Measurements from ENCODE around the gene SH2B3. TPM values are rescaled to one million over a fixed set of nuclear protein-coding genes. Genes with fewer than 3 reads are reported as not detected.
"Not testable (repeated sequence)": the region's sequence is repeated elsewhere in the genome, so short reads cannot be mapped to it uniquely, and the experiment has no call there.

SH2B3 gene
- total and polyA plus RNA-seq, 2 experiments from 2014 or later = 5.5 to 11.6 TPM

DNA sequence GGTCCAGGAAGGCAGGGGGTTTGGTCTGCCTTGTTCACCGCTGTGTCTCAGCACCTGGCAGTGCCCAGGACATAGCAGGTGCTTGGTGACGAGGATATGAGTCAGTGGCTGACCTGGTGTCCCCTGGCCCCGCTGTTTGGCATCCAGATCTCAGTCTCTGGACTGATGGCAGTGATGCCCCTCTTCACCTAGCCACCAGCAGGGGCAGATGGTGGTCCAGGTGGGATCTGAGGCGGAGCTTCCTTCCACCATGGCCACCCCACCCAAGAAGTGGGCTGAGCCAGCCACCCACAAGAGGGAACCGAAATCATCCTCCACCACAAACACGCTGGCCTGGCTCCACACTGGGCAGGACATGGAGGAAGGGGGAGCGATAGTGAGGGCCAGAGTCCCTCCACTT is 16.1 kb upstream of the SH2B3 start:
- Histone ChIP-seq H3K4me3 (no peak overlapping the region), H3K27ac (no peak overlapping the region), H3K4me1 (ENCODE audit: low read depth) (no peaks in the 10 kb centered on the region), H3K9me3 (ENCODE audit: low read depth) (no peaks in the 10 kb centered on the region), H3K36me3 (no peaks in the 10 kb centered on the region), H3K27me3 (no peaks in the 10 kb centered on the region)
- TF ChIP-seq, protein P1, sequence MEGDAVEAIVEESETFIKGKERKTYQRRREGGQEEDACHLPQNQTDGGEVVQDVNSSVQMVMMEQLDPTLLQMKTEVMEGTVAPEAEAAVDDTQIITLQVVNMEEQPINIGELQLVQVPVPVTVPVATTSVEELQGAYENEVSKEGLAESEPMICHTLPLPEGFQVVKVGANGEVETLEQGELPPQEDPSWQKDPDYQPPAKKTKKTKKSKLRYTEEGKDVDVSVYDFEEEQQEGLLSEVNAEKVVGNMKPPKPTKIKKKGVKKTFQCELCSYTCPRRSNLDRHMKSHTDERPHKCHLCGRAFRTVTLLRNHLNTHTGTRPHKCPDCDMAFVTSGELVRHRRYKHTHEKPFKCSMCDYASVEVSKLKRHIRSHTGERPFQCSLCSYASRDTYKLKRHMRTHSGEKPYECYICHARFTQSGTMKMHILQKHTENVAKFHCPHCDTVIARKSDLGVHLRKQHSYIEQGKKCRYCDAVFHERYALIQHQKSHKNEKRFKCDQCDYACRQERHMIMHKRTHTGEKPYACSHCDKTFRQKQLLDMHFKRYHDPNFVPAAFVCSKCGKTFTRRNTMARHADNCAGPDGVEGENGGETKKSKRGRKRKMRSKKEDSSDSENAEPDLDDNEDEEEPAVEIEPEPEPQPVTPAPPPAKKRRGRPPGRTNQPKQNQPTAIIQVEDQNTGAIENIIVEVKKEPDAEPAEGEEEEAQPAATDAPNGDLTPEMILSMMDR (IDR thresholded peaks at IDR 0.05; ENCODE audit: low read depth, low read length) = no peak
- no peak for DNase-seq (ENCODE audit: low read depth in 1 of 2, low spot score in 1 of 2)

DNA sequence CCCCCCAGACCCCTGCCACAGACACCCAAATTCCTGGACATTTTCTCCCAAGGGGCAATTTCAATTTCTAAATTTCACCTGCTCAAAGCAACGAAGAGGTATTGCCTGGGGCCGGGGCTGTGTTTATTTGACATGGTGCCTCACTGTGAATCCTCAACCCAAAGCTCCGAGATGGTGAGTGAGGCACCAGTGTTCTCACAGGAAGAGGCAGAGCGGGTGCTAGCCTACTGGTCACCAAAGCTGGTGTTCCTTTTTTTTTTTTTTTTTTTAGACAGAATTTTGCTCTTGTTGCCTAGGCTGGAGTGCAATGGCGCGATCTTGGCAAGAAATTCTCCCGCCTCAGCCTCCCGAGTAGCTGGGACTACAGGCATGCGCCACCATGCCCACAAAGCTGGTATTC is 14.8 kb upstream of the SH2B3 start:
- TF ChIP-seq, protein P1 (IDR thresholded peaks at IDR 0.05; ENCODE audit: low read depth, low read length) = no peak
- H3K4me3 ChIP-seq = no peak overlapping the region
- no peaks in the 10 kb centered on the region for H3K4me1 ChIP-seq (ENCODE audit: low read depth)
- DNase-seq (ENCODE audit: low read depth in 1 of 2, low spot score in 1 of 2) = no peak
- no peak overlapping the region for H3K27ac ChIP-seq
- no peaks in the 10 kb centered on the region for H3K9me3 ChIP-seq (ENCODE audit: low read depth)
- no peaks in the 10 kb centered on the region for H3K36me3 ChIP-seq
- no peaks in the 10 kb centered on the region for H3K27me3 ChIP-seq

GRCh38 chr12:111393700-111394300 is 11.9 kb upstream of the SH2B3 start:
- no peaks in the 10 kb centered on the region for H3K4me1 ChIP-seq (ENCODE audit: low read depth)
- H3K9me3 ChIP-seq (ENCODE audit: low read depth) = no peaks in the 10 kb centered on the region
- H3K4me3 ChIP-seq = no peak overlapping the region
- H3K27me3 ChIP-seq = no peaks in the 10 kb centered on the region
- TF ChIP-seq, protein P1 (IDR thresholded peaks at IDR 0.05; ENCODE audit: low read depth, low read length) = no peak
- no peak overlapping the region for H3K27ac ChIP-seq
- no peak for DNase-seq (ENCODE audit: low read depth in 1 of 2, low spot score in 1 of 2)
- H3K36me3 ChIP-seq = no peaks in the 10 kb centered on the region

DNA sequence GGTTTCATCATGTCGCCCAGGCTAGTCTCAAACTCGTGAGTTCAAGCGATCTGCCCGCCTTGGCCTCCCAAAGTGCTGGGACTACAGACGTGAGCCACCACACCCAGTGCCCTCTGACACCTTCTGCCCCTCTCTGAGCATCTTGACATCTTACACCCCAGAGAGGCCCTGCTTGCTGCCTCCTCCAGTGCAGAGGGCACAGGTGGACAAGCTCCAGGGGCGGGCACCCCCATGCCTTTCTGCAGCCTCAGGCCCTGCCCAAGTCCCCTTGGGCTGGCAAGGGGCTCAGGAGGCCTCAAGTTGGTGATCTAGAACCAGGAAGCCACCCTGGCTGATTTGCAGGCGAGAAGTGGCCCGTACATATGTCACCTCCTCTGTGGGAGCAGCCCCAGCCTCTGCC is 11.2 kb upstream of the SH2B3 start:
- DNase-seq (ENCODE audit: low read depth in 1 of 2, low spot score in 1 of 2) = no peak
- H3K4me1 ChIP-seq (ENCODE audit: low read depth) = no peaks in the 10 kb centered on the region

DNA sequence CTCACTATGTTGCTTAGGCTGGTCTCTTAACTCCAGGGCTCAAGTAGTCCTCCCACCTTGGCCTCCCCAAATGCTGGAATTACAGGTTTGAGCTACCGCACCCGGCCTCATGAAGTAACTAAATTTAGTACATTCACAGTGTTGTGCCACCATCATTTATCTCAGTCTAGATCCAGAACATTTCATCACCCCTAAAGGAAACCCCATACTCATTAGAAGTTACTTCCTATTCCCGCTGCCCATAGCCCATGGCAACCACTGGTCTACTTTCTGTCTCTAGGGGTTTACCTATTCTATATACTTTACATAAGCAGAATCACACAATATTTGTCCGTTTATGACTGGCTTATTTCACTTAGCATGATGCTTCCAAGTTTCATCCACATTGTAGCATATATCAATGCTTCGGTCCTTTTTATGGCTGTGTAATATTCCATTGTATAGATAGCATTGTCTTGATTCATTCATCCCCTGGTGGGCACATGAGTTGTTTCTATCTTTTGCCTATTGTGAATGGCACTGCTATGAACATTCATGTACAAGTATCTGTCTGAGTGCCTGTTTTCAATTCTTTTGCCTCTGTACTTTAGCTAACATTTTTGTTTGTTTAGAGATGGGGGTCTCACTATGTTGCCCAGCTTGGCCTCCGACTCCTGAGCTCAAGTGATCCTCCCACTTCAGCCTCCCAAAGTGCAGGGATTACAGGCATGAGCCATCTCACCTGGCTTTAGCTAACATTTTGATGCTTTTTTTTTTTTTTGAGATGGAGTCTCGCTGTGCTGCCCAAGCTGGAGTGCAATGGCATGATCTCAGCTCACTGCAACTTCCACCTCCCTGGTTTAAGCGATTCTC is 10.2 kb upstream of the SH2B3 start:
- Histone ChIP-seq H3K4me1 (ENCODE audit: low read depth) (no peaks in the 10 kb centered on the region), H3K4me3 (no peak overlapping the region), H3K36me3 (no peaks in the 10 kb centered on the region), H3K9me3 (ENCODE audit: low read depth) (no peaks in the 10 kb centered on the region), H3K27me3 (no peaks in the 10 kb centered on the region), H3K27ac (no peak overlapping the region)
- TF ChIP-seq, protein P1 (IDR thresholded peaks at IDR 0.05; ENCODE audit: low read depth, low read length) = no peak
- DNase-seq (ENCODE audit: low read depth in 1 of 2, low spot score in 1 of 2) = no peak

More for the DNA sequence above, 11.2 kb upstream of the SH2B3 start:
- Histone ChIP-seq H3K4me3 (no peak overlapping the region), H3K27ac (no peak overlapping the region), H3K27me3 (no peaks in the 10 kb centered on the region), H3K36me3 (no peaks in the 10 kb centered on the region), H3K9me3 (ENCODE audit: low read depth) (no peaks in the 10 kb centered on the region)
- TF ChIP-seq, protein P1 (IDR thresholded peaks at IDR 0.05; ENCODE audit: low read depth, low read length) = no peak

DNA sequence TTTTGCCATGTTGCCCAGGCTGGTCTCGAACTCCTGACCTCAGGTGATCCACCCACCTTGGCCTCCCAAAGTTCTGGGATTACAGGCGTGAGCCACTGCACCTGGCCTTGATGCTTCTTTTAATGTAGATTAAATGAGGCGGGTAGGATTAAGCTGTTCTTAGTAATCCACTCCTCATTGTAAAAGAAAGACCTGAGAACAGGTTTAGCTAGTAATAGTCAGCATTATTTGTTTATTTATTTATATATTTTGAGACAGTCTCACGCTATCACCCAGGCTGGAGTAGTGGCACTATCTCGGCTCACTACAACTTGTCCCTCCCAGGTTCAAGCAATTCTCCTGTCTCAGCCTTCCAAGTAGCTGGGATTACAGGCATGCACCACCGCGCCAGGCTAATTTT is 9.5 kb upstream of the SH2B3 start:
- H3K9me3 ChIP-seq (ENCODE audit: low read depth); H3K27ac ChIP-seq; H3K27me3 ChIP-seq; H3K4me1 ChIP-seq (ENCODE audit: low read depth); DNase-seq (ENCODE audit: low read depth in 1 of 2, low spot score in 1 of 2); H3K36me3 ChIP-seq; H3K4me3 ChIP-seq: not testable (repeated sequence)
